Esophagus squamous epithelium (tissue), 5 donors: Measurements from ENCODE around the gene USP17L28. TPM values are rescaled to one million over a fixed set of nuclear protein-coding genes. Genes with fewer than 3 reads are reported as not detected.
"Not testable (repeated sequence)": the region's sequence is repeated elsewhere in the genome, so short reads cannot be mapped to it uniquely, and the experiment has no call there.

Experiments used
- DNase-seq: peaks from one replicate; lab custom pipeline; 2025; lab: John Stamatoyannopoulos, UW
- H3K27ac ChIP-seq, 4 donors: fragments of 200-600 bp; sonication (generic); one replicate each; pipeline ENCODE4 v1.5.1; 2016 to 2019; ENCODE audit warnings: mild to moderate bottlenecking in 1 of 4
- H3K27me3 ChIP-seq, 4 donors: fragments of 200-600 bp; sonication (generic); 1 replicate in 3 of 4; 2 replicates in 1 of 4; pipeline versions ENCODE4 v1.5.1 to v1.6.0; 2017 to 2021; ENCODE audit warnings: antibody characterized with exemption in 1 of 4
- H3K36me3 ChIP-seq, 3 donors: fragments of 200-600 bp; sonication (generic); one replicate each; pipeline ENCODE4 v1.5.1; 2016 to 2019
- H3K4me1 ChIP-seq, 3 donors: fragments of 200-600 bp; sonication (generic); one replicate each; pipeline ENCODE4 v1.5.1; 2017 to 2019
- H3K4me3 ChIP-seq, 4 donors: fragments of 200-600 bp; sonication (generic); 1 replicate in 3 of 4; 2 replicates in 1 of 4; pipeline ENCODE4 v1.5.1; 2016 to 2019; ENCODE audit warnings: mild to moderate bottlenecking in 2 of 4, moderate library complexity in 1 of 4
- H3K9me3 ChIP-seq, 3 donors: fragments of 200-600 bp; sonication (generic); one replicate each; pipeline ENCODE4 v1.5.1; 2016 to 2019
- POLR2A ChIP-seq, 4 donors: fragments of 450-650 bp; IDR thresholded peaks; one replicate each; pipeline ENCODE4 v1.6.1; 2017; ENCODE audit warnings: antibody characterized with exemption in 4 of 4, mild to moderate bottlenecking in 4 of 4, moderate library complexity in 3 of 4
- WGBS, 2 donors: methylation state at CpG; one replicate each; pipeline ENCODE4 v1.1.5; 2018; 5-methylcytosine and 5-hydroxymethylcytosine counted together
- intact Hi-C: fragments of 100-400 bp; cut with DNase I; formaldehyde crosslinking; loops from one replicate; pipeline ENCODE4 v1.15.0; 2022
- total RNA-seq, 4 donors: library from RNA; depleted of rRNA; stranded (reverse); fragments of >200 nt; gene quantifications; one replicate each; pipeline ENCODE4 v1.1.0, GENCODE V29; 2016
- TF ChIP-seq, protein P1 (sequence below), 6 experiments: fragments of 450-650 bp in 4 of 6; fragments of 200-600 bp in 2 of 6; sonication (generic) in 2 of 6; IDR thresholded peaks; one replicate each; pipeline ENCODE4 v1.5.1; 2016 to 2019; ENCODE audit warnings: antibody characterized with exemption in 6 of 6, mild to moderate bottlenecking in 4 of 6, moderate library complexity in 4 of 6
- donor health status: DM: yes; HTN: yes; CAD: no.

The USP17L28 gene
- total RNA-seq, 4 donors from 2014 or later, result not detected

- 14 to 41% methylated on average over 7 to 11 of the region's 36 CpGs for WGBS, 2 donors
Observed at GRCh38 chr4:9381012-9381534, 32.4 kb downstream of the USP17L28 start.

DNA sequence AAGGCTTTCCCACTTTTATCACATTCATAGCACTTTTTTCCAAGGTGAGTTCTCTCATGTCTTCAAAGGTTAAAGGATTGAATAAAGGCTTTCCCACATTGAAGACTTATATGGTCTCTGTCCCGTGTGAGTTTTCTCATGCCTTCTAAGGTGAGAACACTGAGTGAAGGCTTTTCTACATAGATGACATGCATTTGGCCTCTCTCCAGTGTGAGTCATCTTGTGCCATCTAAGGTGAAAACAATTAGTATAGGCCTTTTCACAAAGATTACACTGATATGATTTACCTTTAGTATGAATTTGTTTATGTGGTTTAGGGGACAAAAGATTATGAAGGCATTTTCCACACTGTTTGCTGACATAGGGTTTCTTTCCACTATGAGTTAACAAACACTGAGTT lies 35.4 kb downstream of the USP17L28 start:
- Histone ChIP-seq H3K4me3 (no peak overlapping the region), H3K36me3 (no peaks in the 10 kb centered on the region), H3K27me3 (no peaks in the 10 kb centered on the region), H3K4me1 (peaks cover 0 to 4% (median 0%) of the 10 kb centered on the region in 3 donors), H3K27ac (no peak overlapping the region), H3K9me3 (no peaks in the 10 kb centered on the region)
- intact Hi-C loops, result no loop called here
- TF ChIP-seq, protein P1, sequence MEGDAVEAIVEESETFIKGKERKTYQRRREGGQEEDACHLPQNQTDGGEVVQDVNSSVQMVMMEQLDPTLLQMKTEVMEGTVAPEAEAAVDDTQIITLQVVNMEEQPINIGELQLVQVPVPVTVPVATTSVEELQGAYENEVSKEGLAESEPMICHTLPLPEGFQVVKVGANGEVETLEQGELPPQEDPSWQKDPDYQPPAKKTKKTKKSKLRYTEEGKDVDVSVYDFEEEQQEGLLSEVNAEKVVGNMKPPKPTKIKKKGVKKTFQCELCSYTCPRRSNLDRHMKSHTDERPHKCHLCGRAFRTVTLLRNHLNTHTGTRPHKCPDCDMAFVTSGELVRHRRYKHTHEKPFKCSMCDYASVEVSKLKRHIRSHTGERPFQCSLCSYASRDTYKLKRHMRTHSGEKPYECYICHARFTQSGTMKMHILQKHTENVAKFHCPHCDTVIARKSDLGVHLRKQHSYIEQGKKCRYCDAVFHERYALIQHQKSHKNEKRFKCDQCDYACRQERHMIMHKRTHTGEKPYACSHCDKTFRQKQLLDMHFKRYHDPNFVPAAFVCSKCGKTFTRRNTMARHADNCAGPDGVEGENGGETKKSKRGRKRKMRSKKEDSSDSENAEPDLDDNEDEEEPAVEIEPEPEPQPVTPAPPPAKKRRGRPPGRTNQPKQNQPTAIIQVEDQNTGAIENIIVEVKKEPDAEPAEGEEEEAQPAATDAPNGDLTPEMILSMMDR (IDR thresholded peaks at IDR 0.05), result no peak
- TF ChIP-seq POLR2A (IDR thresholded peaks at IDR 0.05), result no peak
- DNase-seq, result no peak
- 38 to 71% methylated on average over 1 of the region's 1 CpG for WGBS, 2 donors

More at GRCh38 chr4:9381012-9381534, 32.4 kb downstream of the USP17L28 start:
- H3K4me1 ChIP-seq, DNase-seq, H3K27me3 ChIP-seq, H3K36me3 ChIP-seq, H3K27ac ChIP-seq, intact Hi-C loops, H3K9me3 ChIP-seq: not testable (repeated sequence)
- TF ChIP-seq, protein P1 (IDR thresholded peaks at IDR 0.05), result peak; percentile 14 to 59 (median 35)
- peak overlapping the region in 3 of 4 donors; percentile 36 to 51 (median 40) for H3K4me3 ChIP-seq

DNA sequence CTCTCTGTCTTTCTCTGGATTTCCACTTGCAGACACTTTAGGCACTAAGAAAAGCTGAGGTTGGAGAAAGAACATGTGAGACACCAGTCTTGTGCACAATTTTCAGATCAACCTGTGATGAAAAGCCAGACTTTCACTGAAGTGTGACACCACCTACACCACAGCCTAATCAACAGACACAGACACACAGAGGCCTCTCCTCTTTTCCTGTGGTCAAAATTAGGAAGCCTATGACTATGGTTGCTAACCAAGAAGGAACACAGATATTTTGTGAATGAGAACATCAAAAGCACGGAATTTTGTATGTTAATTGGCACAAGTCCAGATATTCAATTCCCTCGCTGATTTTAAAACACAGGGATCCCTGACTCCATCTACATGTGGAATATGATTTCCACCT lies 40.3 kb downstream of the USP17L28 start:
- intact Hi-C loops, H3K27me3 ChIP-seq, H3K9me3 ChIP-seq, H3K36me3 ChIP-seq, H3K4me1 ChIP-seq, H3K27ac ChIP-seq, DNase-seq, H3K4me3 ChIP-seq: not testable (repeated sequence)
- 43 to 59% methylated on average over 2 of the region's 2 CpGs for whole genome bisulfite sequencing, 2 donors

Other genes starting within 250 kb of the USP17L28 start
- not detected for gene FAM90A26, start 178.5 kb upstream of the USP17L28 start, total RNA-seq
- not detected for gene USP17L10, start 138.2 kb upstream of the USP17L28 start, total RNA-seq
- gene USP17L11, start 133.5 kb upstream of the USP17L28 start, total RNA-seq, result not detected
- not detected for gene USP17L12, start 128.7 kb upstream of the USP17L28 start, total RNA-seq
- not detected for gene USP17L13, start 124.0 kb upstream of the USP17L28 start, total RNA-seq
- not detected for gene USP17L15, start 114.5 kb upstream of the USP17L28 start, total RNA-seq
- not detected for gene USP17L17, start 105.0 kb upstream of the USP17L28 start, total RNA-seq
- gene USP17L18, start 100.3 kb upstream of the USP17L28 start, total RNA-seq, result not detected
- not detected for gene USP17L19, start 95.5 kb upstream of the USP17L28 start, total RNA-seq
- not detected for gene USP17L20, start 90.8 kb upstream of the USP17L28 start, total RNA-seq
- gene USP17L21, start 86.0 kb upstream of the USP17L28 start, total RNA-seq, result not detected
- not detected for gene USP17L22, start 81.3 kb upstream of the USP17L28 start, total RNA-seq
- not detected for gene USP17L24, start 23.7 kb upstream of the USP17L28 start, total RNA-seq
- gene USP17L25, start 19.0 kb upstream of the USP17L28 start, total RNA-seq, result not detected
- not detected for gene USP17L26, start 14.2 kb upstream of the USP17L28 start, total RNA-seq
- not detected for gene USP17L5, start 9.5 kb upstream of the USP17L28 start, total RNA-seq
- gene USP17L27, start 4.7 kb upstream of the USP17L28 start, total RNA-seq, result not detected
- gene USP17L29, start 4.7 kb downstream of the USP17L28 start, total RNA-seq, result not detected
- gene USP17L30, start 14.2 kb downstream of the USP17L28 start, total RNA-seq, result not detected
- gene DEFB131A, start 95.5 kb downstream of the USP17L28 start, total RNA-seq, result not detected